ENCODE data around the gene CCDC13. TPM values are rescaled to one million over a fixed set of nuclear protein-coding genes. Genes with fewer than 3 reads are reported as not detected.

The CCDC13 gene
- total RNA-seq, 4 donors from 2014 or later: 1.2 to 5.3 (median 3.9) TPM

GRCh38 chr3:42725454-42725853, 47.6 kb downstream of the CCDC13 start:
- Histone ChIP-seq H3K27me3 (no peaks in the 10 kb centered on the region), H3K36me3 (no peaks in the 10 kb centered on the region), H3K27ac (replicated peaks in 1 of 4) (no peak overlapping the region), H3K4me3 (no peak overlapping the region), H3K9me3 (no peaks in the 10 kb centered on the region), H3K4me1 (peaks cover 0 to 15% (median 10%) of the 10 kb centered on the region in 4 donors)
- TF ChIP-seq EP300 (IDR thresholded peaks at IDR 0.05) (no peak), POLR2A (IDR thresholded peaks at IDR 0.05; ENCODE audit: low read depth) (no peak), CTCF (IDR thresholded peaks at IDR 0.05) (no peak), POLR2AphosphoS5 (IDR thresholded peaks at IDR 0.05) (no peak)
- no peak for DNase-seq (ENCODE audit: extremely low spot score)
- intact Hi-C loops (cut with DNase I): no loop called here
- 86% methylated on average over 2 of the region's 2 CpGs for WGBS

- intact Hi-C loops (cut with DNase I): no loop called here
- DNase-seq (ENCODE audit: extremely low spot score): no peak
- WGBS: 93% methylated on average over 2 of the region's 2 CpGs
- H3K36me3 ChIP-seq: no peaks in the 10 kb centered on the region
- H3K4me3 ChIP-seq: no peak overlapping the region
- H3K27ac ChIP-seq (replicated peaks in 1 of 4): no peak overlapping the region
- H3K4me1 ChIP-seq: peaks cover 0 to 14% (median 5%) of the 10 kb centered on the region in 4 donors
- H3K27me3 ChIP-seq: no peaks in the 10 kb centered on the region
- no peaks in the 10 kb centered on the region for H3K9me3 ChIP-seq
- no peak for TF ChIP-seq CTCF (IDR thresholded peaks at IDR 0.05)
- TF ChIP-seq EP300 (IDR thresholded peaks at IDR 0.05): no peak
- TF ChIP-seq POLR2AphosphoS5 (IDR thresholded peaks at IDR 0.05): no peak
- TF ChIP-seq POLR2A (IDR thresholded peaks at IDR 0.05; ENCODE audit: low read depth): no peak
These were observed 49.8 kb downstream of the CCDC13 start for GRCh38 chr3:42723219-42723618.

Small RNA genes within 50 kb of the gene (small RNA-seq; reads per million reads assigned to genes)
- 0 reads per million in 3 donors for gene CCDC13

Other genes with a start within 250 kb of the CCDC13 start
- 10 to 100 TPM; 52.7 to 62.7 (median 57.9) TPM for gene SEC22C, start 191.3 kb downstream of the CCDC13 start, total RNA-seq
- gene SS18L2, start 182.4 kb downstream of the CCDC13 start, total RNA-seq: 10 to 100 TPM; 11.1 to 15.6 (median 13.6) TPM
- gene NKTR, start 172.6 kb downstream of the CCDC13 start, total RNA-seq: 10 to 100 TPM; 24.7 to 73.1 (median 36.0) TPM
- 100 to 1,000 TPM in 2 of 4 donors, 10 to 100 TPM in 2; 75.4 to 137 (median 95.7) TPM for gene ZBTB47, start 119.6 kb downstream of the CCDC13 start, total RNA-seq
- under 1 TPM in 1 of 4 donors, not detected in 3; 0.17 TPM for gene KLHL40, start 87.7 kb downstream of the CCDC13 start, total RNA-seq
- 1 to 10 TPM in 1 of 4 donors, not detected in 3; 1.5 TPM for gene HHATL, start 70.5 kb downstream of the CCDC13 start, total RNA-seq
- 100 to 1,000 TPM; 161 to 407 (median 272) TPM for gene HIGD1A, start 31.2 kb upstream of the CCDC13 start, total RNA-seq
- 10 to 100 TPM in 1 of 4 donors, 1 to 10 TPM in 3; 2.5 to 15.9 (median 7.6) TPM for gene ACKR2, start 36.2 kb upstream of the CCDC13 start, total RNA-seq
- not detected for gene CYP8B1, start 102.6 kb upstream of the CCDC13 start, total RNA-seq
- 10 to 100 TPM in 1 of 4 donors, 1 to 10 TPM in 3; 4.0 to 11.6 (median 5.3) TPM for gene ZNF662, start 132.9 kb upstream of the CCDC13 start, total RNA-seq
- 10 to 100 TPM; 10.2 to 22.1 (median 15.8) TPM for gene GASK1A, start 206.1 kb upstream of the CCDC13 start, total RNA-seq